ENCODE measurements around the gene MAGI1. TPM values are rescaled to one million over a fixed set of nuclear protein-coding genes. Genes with fewer than 3 reads are reported as not detected.

MAGI1 gene
- total and polyA plus RNA-seq, 4 donors: 5.0 to 69.2 (median 28.5) TPM

GRCh38 chr3:65490114-65490513 lies 548.6 kb downstream of the MAGI1 start:
- Histone ChIP-seq H3K9me3 (ENCODE audit: control insufficient read depth, low read length) (no peaks in the 10 kb centered on the region), H3K27ac (ENCODE audit: low read depth in 1 of 2, low read length in 2 of 2) (no peak overlapping the region), H3K27me3 (ENCODE audit: control insufficient read depth in 1 of 2, insufficient read depth in 2 of 2, low read length in 1 of 2) (no peaks in the 10 kb centered on the region), H3K4me1 (ENCODE audit: control insufficient read depth in 1 of 2, insufficient read depth in 2 of 2, low read length in 2 of 2) (peaks cover 6 to 10% of the 10 kb centered on the region in 2 donors), H3K4me3 (ENCODE audit: low read length in 2 of 2) (no peak overlapping the region), H3K36me3 (ENCODE audit: control insufficient read depth in 1 of 2, insufficient read depth in 2 of 2, low read length in 1 of 2) (no peaks in the 10 kb centered on the region)
- ATAC-seq (ENCODE audit: low FRiP score) (no peak), DNase-seq (no peak)
- intact Hi-C loops (cut with DNase I): no loop called here
- WGBS, 2 donors: 93 to 96% methylated on average over 3 of the region's 3 CpGs

GRCh38 chr3:65489253-65489652 lies 549.5 kb downstream of the MAGI1 start:
- Histone ChIP-seq H3K4me3 (ENCODE audit: low read length in 2 of 2) (no peak overlapping the region), H3K9me3 (ENCODE audit: control insufficient read depth, low read length) (no peaks in the 10 kb centered on the region), H3K4me1 (ENCODE audit: control insufficient read depth in 1 of 2, insufficient read depth in 2 of 2, low read length in 2 of 2) (peaks cover 12 to 13% of the 10 kb centered on the region in 2 donors), H3K36me3 (ENCODE audit: control insufficient read depth in 1 of 2, insufficient read depth in 2 of 2, low read length in 1 of 2) (no peaks in the 10 kb centered on the region), H3K27me3 (ENCODE audit: control insufficient read depth in 1 of 2, insufficient read depth in 2 of 2, low read length in 1 of 2) (no peaks in the 10 kb centered on the region), H3K27ac (ENCODE audit: low read depth in 1 of 2, low read length in 2 of 2) (no peak overlapping the region)
- WGBS, 2 donors: 94 to 99% methylated on average over 2 of the region's 2 CpGs
- no peak for ATAC-seq (ENCODE audit: low FRiP score)
- intact Hi-C loops (cut with DNase I): loop anchor here in 1 of 2 donors (10.0 kb wide), 1 partner anchor 56 kb away; no protein-coding TSS in a partner anchor
- DNase-seq: no peak

GRCh38 chr3:65485826-65486469 lies 552.8 kb downstream of the MAGI1 start:
- H3K4me1 ChIP-seq (ENCODE audit: control insufficient read depth in 1 of 2, insufficient read depth in 2 of 2, low read length in 2 of 2): peaks cover 13 to 20% of the 10 kb centered on the region in 2 donors
- WGBS, 2 donors: 60 to 62% methylated on average over 3 of the region's 3 CpGs
- H3K36me3 ChIP-seq (ENCODE audit: control insufficient read depth in 1 of 2, insufficient read depth in 2 of 2, low read length in 1 of 2): no peaks in the 10 kb centered on the region
- ATAC-seq (ENCODE audit: low FRiP score) (no peak), DNase-seq (no peak)
- H3K27me3 ChIP-seq (ENCODE audit: control insufficient read depth in 1 of 2, insufficient read depth in 2 of 2, low read length in 1 of 2): no peaks in the 10 kb centered on the region
- no peak overlapping the region for H3K4me3 ChIP-seq (ENCODE audit: low read length in 2 of 2)
- no peak overlapping the region for H3K27ac ChIP-seq (ENCODE audit: low read depth in 1 of 2, low read length in 2 of 2)
- no peaks in the 10 kb centered on the region for H3K9me3 ChIP-seq (ENCODE audit: control insufficient read depth, low read length)
- intact Hi-C loops (cut with DNase I): loop anchor here in 1 of 2 donors (10.0 kb wide), 1 partner anchor 59 kb away; no protein-coding TSS in a partner anchor

GRCh38 chr3:65484964-65485363 lies 553.8 kb downstream of the MAGI1 start:
- H3K9me3 ChIP-seq (ENCODE audit: control insufficient read depth, low read length): no peaks in the 10 kb centered on the region
- WGBS, 2 donors: 59 to 61% methylated on average over 3 of the region's 3 CpGs
- H3K4me3 ChIP-seq (ENCODE audit: low read length in 2 of 2): no peak overlapping the region
- H3K27me3 ChIP-seq (ENCODE audit: control insufficient read depth in 1 of 2, insufficient read depth in 2 of 2, low read length in 1 of 2): no peaks in the 10 kb centered on the region
- H3K4me1 ChIP-seq (ENCODE audit: control insufficient read depth in 1 of 2, insufficient read depth in 2 of 2, low read length in 2 of 2): peaks cover 13 to 21% of the 10 kb centered on the region in 2 donors
- DNase-seq (no peak), ATAC-seq (ENCODE audit: low FRiP score) (no peak)
- intact Hi-C loops (cut with DNase I): loop anchor here in 1 of 2 donors (10.0 kb wide), 1 partner anchor 60 kb away; no protein-coding TSS in a partner anchor
- no peaks in the 10 kb centered on the region for H3K36me3 ChIP-seq (ENCODE audit: control insufficient read depth in 1 of 2, insufficient read depth in 2 of 2, low read length in 1 of 2)
- H3K27ac ChIP-seq (ENCODE audit: low read depth in 1 of 2, low read length in 2 of 2): no peak overlapping the region

GRCh38 chr3:65483480-65483879 lies 555.2 kb downstream of the MAGI1 start:
- no peak overlapping the region for H3K27ac ChIP-seq (ENCODE audit: low read depth in 1 of 2, low read length in 2 of 2)
- ATAC-seq (ENCODE audit: low FRiP score) (peak; percentile 84), DNase-seq (peak; percentile 49 to 77)
- intact Hi-C loops (cut with DNase I): loop anchor here in 1 of 2 donors (10.0 kb wide), 1 partner anchor 61 kb away; no protein-coding TSS in a partner anchor
- 6 to 8% methylated on average over 6 of the region's 6 CpGs for WGBS, 2 donors
- no peaks in the 10 kb centered on the region for H3K27me3 ChIP-seq (ENCODE audit: control insufficient read depth in 1 of 2, insufficient read depth in 2 of 2, low read length in 1 of 2)
- no peaks in the 10 kb centered on the region for H3K36me3 ChIP-seq (ENCODE audit: control insufficient read depth in 1 of 2, insufficient read depth in 2 of 2, low read length in 1 of 2)
- H3K4me1 ChIP-seq (ENCODE audit: control insufficient read depth in 1 of 2, insufficient read depth in 2 of 2, low read length in 2 of 2): peaks cover 13 to 21% of the 10 kb centered on the region in 2 donors
- H3K9me3 ChIP-seq (ENCODE audit: control insufficient read depth, low read length): no peaks in the 10 kb centered on the region
- no peak overlapping the region for H3K4me3 ChIP-seq (ENCODE audit: low read length in 2 of 2)

GRCh38 chr3:65483011-65483410 lies 555.7 kb downstream of the MAGI1 start:
- H3K36me3 ChIP-seq (ENCODE audit: control insufficient read depth in 1 of 2, insufficient read depth in 2 of 2, low read length in 1 of 2): no peaks in the 10 kb centered on the region
- H3K4me3 ChIP-seq (ENCODE audit: low read length in 2 of 2): no peak overlapping the region
- intact Hi-C loops (cut with DNase I): loop anchor here in 1 of 2 donors (10.0 kb wide), 1 partner anchor 62 kb away; no protein-coding TSS in a partner anchor
- H3K9me3 ChIP-seq (ENCODE audit: control insufficient read depth, low read length): no peaks in the 10 kb centered on the region
- H3K27ac ChIP-seq (ENCODE audit: low read depth in 1 of 2, low read length in 2 of 2): no peak overlapping the region
- DNase-seq (no peak), ATAC-seq (ENCODE audit: low FRiP score) (peak; percentile 40)
- WGBS, 2 donors: 14% methylated on average over 2 of the region's 2 CpGs
- H3K27me3 ChIP-seq (ENCODE audit: control insufficient read depth in 1 of 2, insufficient read depth in 2 of 2, low read length in 1 of 2): no peaks in the 10 kb centered on the region
- peaks cover 13 to 21% of the 10 kb centered on the region in 2 donors for H3K4me1 ChIP-seq (ENCODE audit: control insufficient read depth in 1 of 2, insufficient read depth in 2 of 2, low read length in 2 of 2)

- Histone ChIP-seq H3K36me3 (ENCODE audit: control insufficient read depth in 1 of 2, insufficient read depth in 2 of 2, low read length in 1 of 2) (no peaks in the 10 kb centered on the region), H3K9me3 (ENCODE audit: control insufficient read depth, low read length) (no peaks in the 10 kb centered on the region), H3K27me3 (ENCODE audit: control insufficient read depth in 1 of 2, insufficient read depth in 2 of 2, low read length in 1 of 2) (no peaks in the 10 kb centered on the region), H3K27ac (ENCODE audit: low read depth in 1 of 2, low read length in 2 of 2) (no peak overlapping the region), H3K4me3 (ENCODE audit: low read length in 2 of 2) (no peak overlapping the region), H3K4me1 (ENCODE audit: control insufficient read depth in 1 of 2, insufficient read depth in 2 of 2, low read length in 2 of 2) (peaks cover 7 to 21% of the 10 kb centered on the region in 2 donors)
- 96 to 97% methylated on average over 4 of the region's 4 CpGs for WGBS, 2 donors
- no peak for DNase-seq
- ATAC-seq (ENCODE audit: low FRiP score): no peak
- intact Hi-C loops (cut with DNase I): loop anchor here in 1 of 2 donors (10.0 kb wide), 1 partner anchor 64 kb away; no protein-coding TSS in a partner anchor
Observed at GRCh38 chr3:65481085-65481484, 557.6 kb downstream of the MAGI1 start.

GRCh38 chr3:65479990-65480389 lies 558.7 kb downstream of the MAGI1 start:
- 90 to 94% methylated on average over 3 of the region's 3 CpGs for WGBS, 2 donors
- intact Hi-C loops (cut with DNase I): loop anchor here in 1 of 2 donors (10.0 kb wide), 1 partner anchor 65 kb away; no protein-coding TSS in a partner anchor
- no peak for ATAC-seq (ENCODE audit: low FRiP score)
- Histone ChIP-seq H3K4me1 (ENCODE audit: control insufficient read depth in 1 of 2, insufficient read depth in 2 of 2, low read length in 2 of 2) (peaks cover 1 to 14% of the 10 kb centered on the region in 2 donors), H3K27ac (ENCODE audit: low read depth in 1 of 2, low read length in 2 of 2) (no peak overlapping the region), H3K9me3 (ENCODE audit: control insufficient read depth, low read length) (no peaks in the 10 kb centered on the region), H3K27me3 (ENCODE audit: control insufficient read depth in 1 of 2, insufficient read depth in 2 of 2, low read length in 1 of 2) (no peaks in the 10 kb centered on the region), H3K36me3 (ENCODE audit: control insufficient read depth in 1 of 2, insufficient read depth in 2 of 2, low read length in 1 of 2) (no peaks in the 10 kb centered on the region), H3K4me3 (ENCODE audit: low read length in 2 of 2) (no peak overlapping the region)
- DNase-seq: no peak
